H1 (cell line): ENCODE measurements around the gene PEX16.

Experiments
- BCL11A ChIP-seq, 2 experiments: IDR thresholded peaks; one replicate each; pipeline ENCODE4 v1.6.1; 2011; ENCODE audit warnings: low read depth in 2 of 2, low read length in 2 of 2, mild to moderate bottlenecking in 2 of 2
- BRCA1 ChIP-seq: IDR thresholded peaks from 2 replicates; pipeline ENCODE4 v1.6.1; 2012; ENCODE audit warnings: low read depth, low read length, improper control_type of control experiment
- CBX8 ChIP-seq: fragments of 300-800, 300-1000 bp; sonication (generic); IDR thresholded peaks from 2 replicates; pipeline ENCODE4 v1.7.1; 2016; ENCODE audit warnings: low read depth, low read length, borderline replicate concordance
- CEBPB ChIP-seq: IDR thresholded peaks from 2 replicates; pipeline ENCODE4 v1.6.1; 2012; ENCODE audit warnings: low read depth, low read length
- CTCF ChIP-seq, 3 experiments: IDR thresholded peaks; 1 replicate in 2 of 3; 2 replicates in 1 of 3; pipeline versions ENCODE4 v1.5.1 to v1.6.1; 2011; ENCODE audit warnings: low read length in 3 of 3, mild to moderate bottlenecking in 3 of 3, inconsistent platforms in 2 of 3, low read depth in 1 of 3, moderate library complexity in 1 of 3; ENCODE audit not compliant: insufficient read depth in 1 of 3; ENCODE audit errors: control extremely low read depth in 1 of 3
- EP300 ChIP-seq, 2 experiments: IDR thresholded peaks; 1 replicate in 1 of 2; 2 replicates in 1 of 2; pipeline ENCODE4 v1.6.1; 2011 to 2012; ENCODE audit warnings: low read depth in 2 of 2, low read length in 2 of 2, mild to moderate bottlenecking in 2 of 2, borderline replicate concordance in 1 of 2, inconsistent platforms in 1 of 2, moderate library complexity in 1 of 2
- EZH2 ChIP-seq: fragments of 200-600 bp; sonication (generic); IDR thresholded peaks from 2 replicates; pipeline ENCODE4 v1.7.1; 2012; ENCODE audit warnings: low read depth, mild to moderate bottlenecking, moderate library complexity, low read length, inconsistent platforms; ENCODE audit not compliant: severe bottlenecking
- HDAC6 ChIP-seq: IDR thresholded peaks from one replicate; pipeline ENCODE4 v1.7.1; 2012; ENCODE audit warnings: low read depth, mild to moderate bottlenecking, inconsistent platforms, low read length, moderate library complexity
- MAFK ChIP-seq: IDR thresholded peaks from 2 replicates; pipeline ENCODE4 v1.6.1; 2012; ENCODE audit warnings: low read depth, mild to moderate bottlenecking, improper control_type of control experiment, low read length
- NANOG ChIP-seq: IDR thresholded peaks from 2 replicates; pipeline ENCODE4 v1.6.1; 2011; ENCODE audit warnings: low read length, low read depth, mild to moderate bottlenecking, inconsistent platforms; ENCODE audit not compliant: insufficient read depth, poor library complexity, severe bottlenecking
- SIX5 ChIP-seq: IDR thresholded peaks from 2 replicates; pipeline ENCODE4 v1.6.1; 2011; ENCODE audit warnings: mild to moderate bottlenecking, low read depth, low read length
- SUZ12 ChIP-seq: fragments of 200-600 bp; sonication (generic); IDR thresholded peaks from 2 replicates; pipeline ENCODE4 v1.6.1; 2012; ENCODE audit warnings: mild to moderate bottlenecking, inconsistent platforms, low read length, moderate library complexity, mixed read lengths
- ZNF274 ChIP-seq: IDR thresholded peaks from 2 replicates; pipeline ENCODE4 v1.7.0; 2012; ENCODE audit warnings: low read length, borderline replicate concordance; ENCODE audit errors: extremely low read depth
- TF ChIP-seq, protein P1 (sequence below): IDR thresholded peaks from 2 replicates; pipeline ENCODE4 v1.6.1; 2012; ENCODE audit warnings: low read length, inconsistent platforms

DNA sequence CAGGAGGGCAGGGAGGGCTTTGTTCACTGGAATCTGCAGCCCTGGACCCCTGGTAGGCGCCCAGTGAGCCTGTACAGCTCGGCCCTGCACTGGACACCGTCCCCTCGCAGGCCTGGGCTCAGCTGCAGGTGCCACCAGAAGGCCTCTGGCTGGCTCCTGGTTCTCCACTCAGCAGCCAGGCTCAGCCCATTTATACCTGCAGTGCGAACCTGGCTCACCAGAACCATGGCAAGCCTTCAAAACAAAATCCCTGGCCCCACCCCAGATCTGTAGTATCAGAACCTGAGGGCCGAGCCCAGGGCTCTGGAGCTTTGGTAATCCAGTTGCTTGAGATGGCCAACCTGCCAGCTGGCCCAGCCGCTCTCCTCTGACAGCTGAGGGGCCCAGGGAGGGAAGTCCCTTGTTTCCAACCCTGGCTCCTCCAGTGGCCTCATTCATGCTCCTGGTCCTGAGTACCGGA is 9.7 kb downstream of the PEX16 start:
- TF ChIP-seq, protein P1, sequence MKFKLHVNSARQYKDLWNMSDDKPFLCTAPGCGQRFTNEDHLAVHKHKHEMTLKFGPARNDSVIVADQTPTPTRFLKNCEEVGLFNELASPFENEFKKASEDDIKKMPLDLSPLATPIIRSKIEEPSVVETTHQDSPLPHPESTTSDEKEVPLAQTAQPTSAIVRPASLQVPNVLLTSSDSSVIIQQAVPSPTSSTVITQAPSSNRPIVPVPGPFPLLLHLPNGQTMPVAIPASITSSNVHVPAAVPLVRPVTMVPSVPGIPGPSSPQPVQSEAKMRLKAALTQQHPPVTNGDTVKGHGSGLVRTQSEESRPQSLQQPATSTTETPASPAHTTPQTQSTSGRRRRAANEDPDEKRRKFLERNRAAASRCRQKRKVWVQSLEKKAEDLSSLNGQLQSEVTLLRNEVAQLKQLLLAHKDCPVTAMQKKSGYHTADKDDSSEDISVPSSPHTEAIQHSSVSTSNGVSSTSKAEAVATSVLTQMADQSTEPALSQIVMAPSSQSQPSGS = no peak
- TF ChIP-seq EP300 (IDR thresholded peaks at IDR 0.05; ENCODE audit: borderline replicate concordance in 1 of 2, low read depth in 2 of 2, low read length in 2 of 2) (no peak), CTCF (IDR thresholded peaks at IDR 0.05; ENCODE audit: control extremely low read depth in 1 of 3, insufficient read depth in 1 of 3, low read depth in 1 of 3, low read length in 3 of 3) (no peak), BRCA1 (no peak), BCL11A (IDR thresholded peaks at IDR 0.05; ENCODE audit: low read depth in 2 of 2, low read length in 2 of 2) (no peak), NANOG (no peak), CBX8 (no peak), EZH2 (no peak), HDAC6 (no peak), CEBPB (no peak), SIX5 (no peak), MAFK (no peak), ZNF274 (no peak), SUZ12 (no peak)
